Measurements from ENCODE around the gene SDCBP2. TPM values are rescaled to one million over a fixed set of nuclear protein-coding genes. Genes with fewer than 3 reads are reported as not detected.

The SDCBP2 gene
- total RNA-seq: 10 to 100 TPM in 1 of 4 donors, 1 to 10 TPM in 3; 2.3 to 12.1 (median 6.6) TPM

- TF ChIP-seq CTCF (IDR thresholded peaks at IDR 0.05; ENCODE audit: low read depth): no peak
Measured at GRCh38 chr20:1328680-1329330, at the start of gene SDCBP2. Gene SDCBP2 (minus strand): TSS chr20:1329139. CDS start chr20:1320416, 8,723 bp downstream.

GRCh38 chr20:1378735-1379125 lies 49.8 kb upstream of the SDCBP2 start:
- no peak for TF ChIP-seq CTCF (IDR thresholded peaks at IDR 0.05; ENCODE audit: low read depth)

- no peak for TF ChIP-seq CTCF (IDR thresholded peaks at IDR 0.05; ENCODE audit: low read depth)
Measured at GRCh38 chr20:1377984-1378734, 49.2 kb upstream of the SDCBP2 start.

- no peak for TF ChIP-seq CTCF (IDR thresholded peaks at IDR 0.05; ENCODE audit: low read depth)
Measured at GRCh38 chr20:1377341-1377871, 48.5 kb upstream of the SDCBP2 start.

GRCh38 chr20:1376408-1377270 lies 47.7 kb upstream of the SDCBP2 start:
- TF ChIP-seq CTCF (IDR thresholded peaks at IDR 0.05; ENCODE audit: low read depth): no peak

- TF ChIP-seq CTCF (IDR thresholded peaks at IDR 0.05; ENCODE audit: low read depth): no peak
Measured at GRCh38 chr20:1376007-1376406, 47.1 kb upstream of the SDCBP2 start.

Measured in subcutaneous adipose tissue (tissue), 4 donors.